CD14-positive monocyte (primary cell): ENCODE data around the gene MTCH1. TPM values are rescaled to one million over a fixed set of nuclear protein-coding genes. Genes with fewer than 3 reads are reported as not detected.

ENCODE experiments used
- DNase-seq, 3 donors: peaks; one replicate each; pipeline ENCODE4 v3.0.0-alpha.2; 2011 to 2022
- H2AFZ ChIP-seq: 2 replicates; pipeline ENCODE4 v1.6.0; 2012; ENCODE audit warnings: mild to moderate bottlenecking, low read depth, low read length, inconsistent platforms; ENCODE audit not compliant: insufficient read depth, poor library complexity, severe bottlenecking
- H3K27ac ChIP-seq, 2 donors: 1 replicate in 1 of 2; 2 replicates in 1 of 2; pipeline ENCODE4 v1.5.1; 2012 to 2013; ENCODE audit warnings: low read length in 2 of 2, control low read depth in 1 of 2, inconsistent platforms in 1 of 2, low read depth in 1 of 2, mild to moderate bottlenecking in 1 of 2
- H3K27me3 ChIP-seq, 2 donors: one replicate each; pipeline versions ENCODE4 v1.6.0 to v1.6.1; 2011 to 2013; ENCODE audit warnings: low read length in 2 of 2; ENCODE audit not compliant: control insufficient read depth in 2 of 2, insufficient read depth in 2 of 2
- H3K36me3 ChIP-seq, 2 donors: replicated peaks in 1 of 2; 1 replicate in 1 of 2; 2 replicates in 1 of 2; pipeline versions ENCODE4 v1.5.1 to v1.6.1; 2012 to 2013; ENCODE audit warnings: low read length in 2 of 2, control low read depth in 1 of 2, inconsistent platforms in 1 of 2, mild to moderate bottlenecking in 1 of 2; ENCODE audit not compliant: insufficient read depth in 2 of 2, control insufficient read depth in 1 of 2
- H3K4me1 ChIP-seq, 2 donors: 1 replicate in 1 of 2; 2 replicates in 1 of 2; pipeline versions ENCODE4 v1.5.1 to v1.6.1; 2012 to 2013; ENCODE audit warnings: low read length in 2 of 2, control low read depth in 1 of 2, inconsistent platforms in 1 of 2, mild to moderate bottlenecking in 1 of 2, moderate library complexity in 1 of 2; ENCODE audit not compliant: insufficient read depth in 2 of 2, control insufficient read depth in 1 of 2
- H3K4me2 ChIP-seq: replicated peaks from 2 replicates; pipeline ENCODE3; 2012; ENCODE audit warnings: low read length, moderate library complexity, mild to moderate bottlenecking; ENCODE audit not compliant: poor library complexity, severe bottlenecking; ENCODE audit errors: extremely low read depth
- H3K4me3 ChIP-seq, 3 experiments: fragments of 200-600 bp in 1 of 3; sonication (generic) in 1 of 3; replicated peaks in 1 of 3; 1 replicate in 2 of 3; 2 replicates in 1 of 3; pipeline ENCODE4 v1.5.1; 2011 to 2013; ENCODE audit warnings: low read length in 3 of 3, mild to moderate bottlenecking in 3 of 3, control low read depth in 2 of 3, low read depth in 2 of 3, inconsistent platforms in 1 of 3, moderate library complexity in 1 of 3
- H3K79me2 ChIP-seq: 2 replicates; pipeline ENCODE4 v1.6.0; 2012; ENCODE audit warnings: mild to moderate bottlenecking, control low read depth, inconsistent platforms, low read length, moderate library complexity; ENCODE audit not compliant: insufficient read depth
- H3K9ac ChIP-seq: 2 replicates; pipeline ENCODE4 v1.6.0; 2017; ENCODE audit warnings: low read length, mild to moderate bottlenecking; ENCODE audit not compliant: insufficient read depth, poor library complexity, severe bottlenecking
- H3K9me3 ChIP-seq, 2 donors: replicated peaks in 1 of 2; 1 replicate in 1 of 2; 2 replicates in 1 of 2; pipeline versions ENCODE4 v1.5.1 to v1.6.1; 2012 to 2013; ENCODE audit warnings: low read length in 2 of 2, control low read depth in 1 of 2; ENCODE audit not compliant: control insufficient read depth in 1 of 2, insufficient read depth in 1 of 2
- H4K20me1 ChIP-seq: 2 replicates; pipeline ENCODE4 v1.6.0; 2012; ENCODE audit warnings: mild to moderate bottlenecking, low read length, control low read depth, moderate library complexity; ENCODE audit not compliant: insufficient read depth
- H3K27ac Mint-ChIP-seq, 7 donors: one replicate each; pipeline ENCODE4 v1.8.0; 2020; ENCODE audit warnings: mild to moderate bottlenecking in 7 of 7, mixed read lengths in 7 of 7, moderate library complexity in 6 of 7, inconsistent platforms in 2 of 7
- H3K27me3 Mint-ChIP-seq, 3 donors: one replicate each; pipeline ENCODE4 v1.8.0; 2021 to 2022; ENCODE audit warnings: low read depth in 3 of 3, mild to moderate bottlenecking in 3 of 3, mixed read lengths in 3 of 3, moderate library complexity in 3 of 3, inconsistent platforms in 1 of 3
- H3K36me3 Mint-ChIP-seq, 2 donors: one replicate each; pipeline ENCODE4 v1.8.0; 2020; ENCODE audit warnings: mixed read lengths in 2 of 2, inconsistent platforms in 1 of 2, mild to moderate bottlenecking in 1 of 2
- H3K4me1 Mint-ChIP-seq: one replicate; pipeline ENCODE4 v1.8.0; 2020; ENCODE audit warnings: mild to moderate bottlenecking, mixed read lengths
- H3K4me3 Mint-ChIP-seq, 2 donors: one replicate each; pipeline ENCODE4 v1.8.0; 2020; ENCODE audit warnings: mild to moderate bottlenecking in 2 of 2, mixed read lengths in 2 of 2, moderate library complexity in 1 of 2
- H3K9me3 Mint-ChIP-seq, 7 donors: one replicate each; pipeline ENCODE4 v1.8.0; 2020 to 2022; ENCODE audit warnings: mixed read lengths in 7 of 7, mild to moderate bottlenecking in 6 of 7, moderate library complexity in 6 of 7, inconsistent platforms in 2 of 7
- CTCF ChIP-seq: fragments of 200-600 bp; IDR thresholded peaks from one replicate; pipeline ENCODE4 v1.8.0; 2022; ENCODE audit warnings: antibody characterized with exemption, mild to moderate bottlenecking
- WGBS: methylation state at CpG from one replicate; pipeline ENCODE4 v1.1.5; 2013; ENCODE audit warnings: missing lambda C conversion rate; ENCODE audit not compliant: insufficient coverage; 5-methylcytosine and 5-hydroxymethylcytosine counted together
- intact Hi-C, 2 donors: fragments of 100-400 bp; cut with micrococcal nuclease; formaldehyde crosslinking; loops; one replicate each; pipeline versions ENCODE4 v1.15.0 to v1.15.1; 2023
- polyA plus RNA-seq, 3 donors: library from polyadenylated mRNA; depleted of rRNA in 1 of 3; unstranded in 2 of 3; stranded (reverse) in 1 of 3; fragments of 300-500 nt in 2 of 3; fragments of >200 nt in 1 of 3; fragmentation: Illumina TruSeq in 2 of 3; gene quantifications; 1 replicate in 2 of 3; 2 replicates in 1 of 3; pipeline ENCODE4 v1.2.3, GENCODE V29; 2012 to 2021

Gene MTCH1
- polyA plus RNA-seq, 3 donors = 111 to 118 (median 111) TPM

GRCh38 chr6:36983538-36983937 is 2.5 kb downstream of the MTCH1 start:
- no peaks in the 10 kb centered on the region for H3K9me3 ChIP-seq
- H3K9ac ChIP-seq = no peak overlapping the region
- H3K9me3 Mint-ChIP-seq = no peaks in the 10 kb centered on the region
- H3K4me3 ChIP-seq = peak overlapping the region in 1 of 3 experiments; percentile 98
- peaks cover 40 to 44% of the 10 kb centered on the region in 2 donors for H3K4me1 ChIP-seq
- no peak overlapping the region for H3K4me3 Mint-ChIP-seq
- H3K27me3 Mint-ChIP-seq = peaks cover 0 to 1% (median 0%) of the 10 kb centered on the region in 3 donors
- no peaks in the 10 kb centered on the region for H3K27me3 ChIP-seq
- no peak overlapping the region for H3K27ac Mint-ChIP-seq
- no peak overlapping the region for H2AFZ ChIP-seq
- DNase-seq = no peak
- peaks cover 81% of the 10 kb centered on the region for H3K79me2 ChIP-seq
- peaks cover 30 to 34% of the 10 kb centered on the region in 2 donors for H3K36me3 ChIP-seq
- peak overlapping the region; percentile 78 for H3K4me2 ChIP-seq
- intact Hi-C loops = loop anchor here in 1 of 2 donors (5.0 kb wide), 1 partner anchor 34 kb away; no protein-coding TSS in a partner anchor
- H3K27ac ChIP-seq = peak overlapping the region in 1 of 2 donors; percentile 95
- H4K20me1 ChIP-seq = peaks cover 65% of the 10 kb centered on the region
- WGBS = 90% methylated on average over 3 of the region's 3 CpGs
- H3K4me1 Mint-ChIP-seq = peaks cover 20% of the 10 kb centered on the region
- peaks cover 29 to 33% of the 10 kb centered on the region in 2 donors for H3K36me3 Mint-ChIP-seq
- TF ChIP-seq CTCF = no peak

GRCh38 chr6:36980876-36981619 is 4.9 kb downstream of the MTCH1 start:
- Mint-ChIP-seq H3K4me1 (peaks cover 6% of the 10 kb centered on the region), H3K27me3 (peaks cover 0 to 1% (median 0%) of the 10 kb centered on the region in 3 donors), H3K36me3 (peaks cover 53 to 58% of the 10 kb centered on the region in 2 donors), H3K4me3 (no peak overlapping the region), H3K9me3 (no peaks in the 10 kb centered on the region), H3K27ac (peak overlapping the region in 4 of 7 donors; percentile 33 to 59 (median 38))
- Histone ChIP-seq H3K9ac (no peak overlapping the region), H3K9me3 (no peaks in the 10 kb centered on the region), H3K4me2 (no peak overlapping the region), H3K27me3 (no peaks in the 10 kb centered on the region), H4K20me1 (peaks cover 90% of the 10 kb centered on the region), H3K79me2 (peaks cover 88% of the 10 kb centered on the region), H3K36me3 (peaks cover 55 to 59% of the 10 kb centered on the region in 2 donors), H2AFZ (no peak overlapping the region), H3K27ac (peak overlapping the region in 1 of 2 donors; percentile 22), H3K4me3 (no peak overlapping the region), H3K4me1 (peaks cover 29% of the 10 kb centered on the region in 2 donors)
- 93% methylated on average over 6 of the region's 14 CpGs for WGBS
- no peak for DNase-seq
- intact Hi-C loops = loop anchor here in 1 of 2 donors (5.0 kb wide), 1 partner anchor 36 kb away; no protein-coding TSS in a partner anchor
- TF ChIP-seq CTCF = no peak
